K562 (cell line): Measurements from ENCODE around the gene ETV2.

ENCODE experiments used
- HDAC6 ChIP-seq: IDR thresholded peaks from 2 replicates; pipeline ENCODE4 v1.6.1; 2012; ENCODE audit warnings: low read depth, mild to moderate bottlenecking, control low read depth, inconsistent platforms, low read length, moderate library complexity
- HMG20A ChIP-seq: fragments of 450-650 bp; formaldehyde crosslinking; conservative IDR thresholded peaks from 2 replicates; pipeline ENCODE4 v1.4.0; 2020; ENCODE audit warnings: mild to moderate bottlenecking, mixed read lengths
- SRF ChIP-seq, 2 experiments: fragments of 250-450, 450-650 bp in 1 of 2; sonication (Bioruptor Pico) in 1 of 2; sonication (generic) in 1 of 2; formaldehyde crosslinking; IDR thresholded peaks; 2 replicates each; pipeline versions ENCODE4 v1.5.0 to v1.5.1; 2020 to 2022; ENCODE audit warnings: mild to moderate bottlenecking in 1 of 2, missing genetic modification reagents in 1 of 2
- TF ChIP-seq, protein P1 (sequence below), 3 experiments: IDR thresholded peaks in 2 of 3; conservative IDR thresholded peaks in 1 of 3; 2 replicates each; pipeline ENCODE4 v1.5.1; 2011 to 2012; ENCODE audit warnings: low read length in 3 of 3, mild to moderate bottlenecking in 3 of 3, control low read depth in 2 of 3, improper control_type of control experiment in 1 of 3, inconsistent platforms in 1 of 3, low read depth in 1 of 3, mixed read lengths in 1 of 3, moderate library complexity in 1 of 3; ENCODE audit not compliant: insufficient read depth in 2 of 3
- TF ChIP-seq, protein P2 (sequence below), 2 experiments: fragments of 450-650 bp in 1 of 2; sonication (generic) in 1 of 2; formaldehyde crosslinking; conservative IDR thresholded peaks; 2 replicates each; pipeline versions ENCODE4 v1.4.0 to v1.8.1; 2020 to 2022; ENCODE audit warnings: mild to moderate bottlenecking in 1 of 2, missing genetic modification reagents in 1 of 2

DNA sequence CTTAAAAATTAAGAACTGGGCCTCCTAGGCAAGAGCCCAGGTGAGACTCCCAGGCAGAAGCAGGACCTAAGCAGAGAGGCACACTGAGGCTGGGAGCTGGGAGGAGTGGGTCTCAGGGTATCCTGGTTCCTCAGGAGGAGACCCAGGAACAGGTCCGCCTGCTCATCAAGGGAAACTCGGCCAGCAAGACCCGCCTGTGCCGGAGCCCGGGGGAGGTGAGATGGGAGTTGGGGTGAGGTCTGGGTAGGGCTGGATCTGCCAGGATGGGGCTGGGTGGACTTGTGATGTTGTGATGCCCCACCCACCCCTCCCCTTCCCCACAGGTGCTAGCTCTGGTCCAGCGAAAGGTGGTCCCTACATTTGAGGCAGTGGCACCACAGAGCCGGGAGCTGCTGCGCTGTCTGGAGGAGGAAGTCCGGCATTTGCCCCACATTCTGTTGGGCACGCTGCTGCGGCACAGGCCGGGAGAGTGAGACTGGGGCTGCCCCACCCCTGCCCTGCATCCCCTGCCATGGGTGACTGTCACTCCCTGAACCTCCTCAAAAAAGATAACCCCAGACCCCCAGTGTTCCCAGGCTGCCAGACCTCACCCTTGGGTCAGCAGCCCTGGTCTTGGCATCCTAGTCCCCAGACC, 22.1 kb upstream of the ETV2 start:
- TF ChIP-seq, protein P1, sequence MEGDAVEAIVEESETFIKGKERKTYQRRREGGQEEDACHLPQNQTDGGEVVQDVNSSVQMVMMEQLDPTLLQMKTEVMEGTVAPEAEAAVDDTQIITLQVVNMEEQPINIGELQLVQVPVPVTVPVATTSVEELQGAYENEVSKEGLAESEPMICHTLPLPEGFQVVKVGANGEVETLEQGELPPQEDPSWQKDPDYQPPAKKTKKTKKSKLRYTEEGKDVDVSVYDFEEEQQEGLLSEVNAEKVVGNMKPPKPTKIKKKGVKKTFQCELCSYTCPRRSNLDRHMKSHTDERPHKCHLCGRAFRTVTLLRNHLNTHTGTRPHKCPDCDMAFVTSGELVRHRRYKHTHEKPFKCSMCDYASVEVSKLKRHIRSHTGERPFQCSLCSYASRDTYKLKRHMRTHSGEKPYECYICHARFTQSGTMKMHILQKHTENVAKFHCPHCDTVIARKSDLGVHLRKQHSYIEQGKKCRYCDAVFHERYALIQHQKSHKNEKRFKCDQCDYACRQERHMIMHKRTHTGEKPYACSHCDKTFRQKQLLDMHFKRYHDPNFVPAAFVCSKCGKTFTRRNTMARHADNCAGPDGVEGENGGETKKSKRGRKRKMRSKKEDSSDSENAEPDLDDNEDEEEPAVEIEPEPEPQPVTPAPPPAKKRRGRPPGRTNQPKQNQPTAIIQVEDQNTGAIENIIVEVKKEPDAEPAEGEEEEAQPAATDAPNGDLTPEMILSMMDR (IDR thresholded peaks at IDR 0.05 in 2 of 3, conservative IDR thresholded peaks at IDR 0.05 in 1 of 3; ENCODE audit: insufficient read depth in 2 of 3, low read depth in 1 of 3, low read length in 3 of 3) = no peak
- no peak for TF ChIP-seq HDAC6
- TF ChIP-seq SRF (CRISPR knock-in tag; IDR thresholded peaks at IDR 0.05) = no peak
- TF ChIP-seq HMG20A (CRISPR knock-in tag) = no peak
- TF ChIP-seq, protein P2, sequence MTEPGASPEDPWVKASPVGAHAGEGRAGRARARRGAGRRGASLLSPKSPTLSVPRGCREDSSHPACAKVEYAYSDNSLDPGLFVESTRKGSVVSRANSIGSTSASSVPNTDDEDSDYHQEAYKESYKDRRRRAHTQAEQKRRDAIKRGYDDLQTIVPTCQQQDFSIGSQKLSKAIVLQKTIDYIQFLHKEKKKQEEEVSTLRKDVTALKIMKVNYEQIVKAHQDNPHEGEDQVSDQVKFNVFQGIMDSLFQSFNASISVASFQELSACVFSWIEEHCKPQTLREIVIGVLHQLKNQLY (CRISPR knock-in tag; conservative IDR thresholded peaks at IDR 0.05) = no peak
